Amniotic stem cell (primary cell): Measurements from ENCODE around the gene RXFP1.

ENCODE experiments used
- DNase-seq: peaks from one replicate; lab custom pipeline; 2025; lab: John Stamatoyannopoulos, UW

Gene RXFP1

GRCh38 chr4:158543191-158543590 is 21.5 kb downstream of the RXFP1 start:
- DNase-seq = no peak

DNA sequence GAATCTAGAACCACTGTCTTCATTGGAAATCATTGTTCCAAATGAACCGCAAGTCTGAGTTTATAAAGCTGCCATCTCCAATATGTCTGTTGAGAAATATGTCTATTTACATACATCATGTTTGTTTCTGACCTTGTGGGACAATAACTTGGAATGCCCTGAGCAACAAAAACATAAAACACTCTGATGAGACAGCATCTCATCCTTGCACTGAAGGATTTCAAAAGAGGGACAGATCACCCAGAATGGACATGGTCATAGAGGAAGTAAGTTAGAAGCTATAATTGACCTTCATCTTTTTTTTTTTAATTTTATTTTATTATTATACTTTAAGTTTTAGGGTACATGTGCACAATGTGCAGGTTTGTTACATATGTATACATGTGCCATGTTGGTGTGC is 22.5 kb downstream of the RXFP1 start:
- DNase-seq = no peak

DNA sequence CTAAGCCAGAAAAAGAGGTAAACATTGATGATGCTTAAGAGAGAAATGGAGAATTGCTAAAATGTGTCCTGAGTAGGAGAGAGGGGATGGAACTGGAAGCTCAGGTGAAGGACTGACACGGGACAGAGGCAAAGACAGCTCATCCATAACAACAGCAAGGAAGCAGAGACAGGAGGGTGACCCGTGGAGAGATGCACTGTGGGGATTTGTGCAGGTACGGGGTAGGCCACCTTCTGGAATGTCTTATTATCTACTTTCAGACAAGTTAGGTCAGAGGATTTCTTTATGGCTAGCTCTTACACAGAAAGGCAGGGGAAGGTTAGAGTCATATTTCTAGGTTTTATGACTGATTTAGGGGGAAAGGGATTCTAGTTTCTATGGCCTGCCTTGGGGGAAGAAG is 31.7 kb downstream of the RXFP1 start:
- DNase-seq = no peak

- no peak for DNase-seq
These were observed 38.6 kb downstream of the RXFP1 start for GRCh38 chr4:158560284-158560683.

GRCh38 chr4:158566860-158567259 is 45.2 kb downstream of the RXFP1 start:
- DNase-seq = no peak

GRCh38 chr4:158571736-158572135 is 50.1 kb downstream of the RXFP1 start:
- no peak for DNase-seq

GRCh38 chr4:158572608-158573007 is 50.9 kb downstream of the RXFP1 start:
- no peak for DNase-seq

- no peak for DNase-seq
These were observed 56.8 kb downstream of the RXFP1 start for GRCh38 chr4:158578476-158578875.

GRCh38 chr4:158580064-158580463 is 58.4 kb downstream of the RXFP1 start:
- DNase-seq = no peak

- no peak for DNase-seq
These were observed 59.5 kb downstream of the RXFP1 start for GRCh38 chr4:158581161-158581560.

DNA sequence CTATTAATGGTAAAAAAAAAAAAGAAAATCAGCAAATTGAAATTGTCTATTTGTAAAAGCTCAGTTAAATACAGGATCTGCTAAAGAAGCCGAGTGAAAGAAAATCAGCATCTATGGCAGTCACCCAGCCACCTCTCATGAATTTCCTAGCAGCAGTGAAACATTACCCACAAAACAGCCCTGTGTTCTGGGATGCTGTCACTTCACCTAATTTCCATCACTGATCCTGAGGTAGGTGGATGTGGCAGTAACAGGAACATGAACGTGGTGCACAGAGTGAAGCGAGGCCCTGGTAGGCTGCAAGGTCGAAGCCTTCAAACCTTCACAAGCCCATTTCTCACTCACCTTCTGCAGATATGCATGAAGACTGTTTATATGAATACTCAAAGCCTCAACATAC is 65.2 kb downstream of the RXFP1 start:
- no peak for DNase-seq

- no peak for DNase-seq
These were observed 66.6 kb downstream of the RXFP1 start for GRCh38 chr4:158588285-158588684.

GRCh38 chr4:158588777-158589176 is 67.1 kb downstream of the RXFP1 start:
- no peak for DNase-seq

DNA sequence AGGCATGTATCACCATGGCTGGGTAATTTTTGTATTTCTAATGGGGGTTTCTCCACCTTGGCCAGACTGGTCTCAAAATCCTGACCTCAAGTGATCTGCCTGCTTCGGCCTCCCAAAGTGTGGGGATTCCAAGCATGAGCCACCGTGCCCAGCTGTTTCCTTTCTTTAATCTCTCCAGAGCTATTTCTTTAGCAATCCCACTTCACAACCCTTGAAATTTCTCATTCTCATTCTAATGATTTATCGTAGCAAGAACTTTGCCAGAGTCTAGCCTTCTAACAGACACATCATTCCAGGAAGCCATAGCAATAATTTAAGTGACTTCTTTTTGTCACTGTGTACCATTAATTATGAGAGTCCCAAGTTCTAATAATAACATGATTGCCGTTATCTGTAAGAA is 68.6 kb downstream of the RXFP1 start:
- DNase-seq = no peak

GRCh38 chr4:158590824-158591223 is 69.1 kb downstream of the RXFP1 start:
- DNase-seq = no peak

- no peak for DNase-seq
These were observed 76.4 kb downstream of the RXFP1 start for GRCh38 chr4:158597879-158598596.

- no peak for DNase-seq
These were observed 77.5 kb downstream of the RXFP1 start for GRCh38 chr4:158599150-158599549.

DNA sequence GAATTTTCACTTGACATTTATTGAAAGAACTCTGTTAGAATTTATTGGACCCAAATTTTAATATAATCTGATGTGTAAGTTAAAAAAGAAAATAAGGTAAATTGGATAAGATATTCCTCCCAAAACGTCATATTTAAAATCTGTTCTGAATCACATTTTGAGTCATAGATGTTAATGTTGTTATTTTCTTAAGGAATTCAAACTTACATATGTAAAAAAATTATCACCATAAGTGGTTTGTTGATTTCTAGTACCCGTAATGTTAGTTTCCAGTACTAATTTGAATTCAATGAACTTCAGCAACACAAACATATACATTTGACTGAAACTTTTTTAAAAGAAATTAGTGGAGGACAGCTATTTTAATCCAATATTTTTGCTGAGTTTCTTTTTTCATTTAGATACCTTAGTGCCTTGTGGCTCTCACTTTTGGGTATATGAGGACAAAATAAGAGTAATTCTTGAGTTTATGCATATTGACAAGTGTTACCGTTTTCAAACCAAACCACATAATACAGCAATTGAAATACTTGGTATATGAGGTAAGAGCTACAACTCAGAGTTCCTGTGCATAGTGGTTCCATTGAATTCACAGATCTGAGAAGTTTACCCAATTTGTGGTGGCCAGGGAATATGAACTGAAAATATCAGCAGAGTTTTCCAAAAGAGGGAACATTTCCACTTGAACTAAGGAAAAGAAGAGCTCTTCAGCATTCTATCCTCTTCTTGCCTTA is 78.2 kb downstream of the RXFP1 start:
- no peak for DNase-seq

DNA sequence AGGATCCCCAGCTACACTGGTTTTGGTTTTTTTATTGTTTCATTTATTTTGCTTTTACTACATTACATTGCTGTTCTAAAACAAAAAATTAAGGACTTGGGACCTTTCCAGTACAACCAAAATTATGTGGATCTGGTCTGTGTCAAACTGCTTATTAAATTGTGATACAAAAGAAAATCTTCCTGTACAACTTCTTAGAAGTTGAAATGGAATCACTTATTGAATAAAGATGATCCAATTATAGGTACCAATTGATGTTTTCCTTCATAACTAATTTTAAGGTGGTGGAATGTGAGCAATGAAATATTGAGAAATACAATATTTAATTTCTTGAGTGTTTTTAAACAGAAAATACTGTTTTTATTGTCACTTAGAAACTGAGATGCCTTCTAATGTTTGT is 82.7 kb downstream of the RXFP1 start:
- DNase-seq = no peak

DNA sequence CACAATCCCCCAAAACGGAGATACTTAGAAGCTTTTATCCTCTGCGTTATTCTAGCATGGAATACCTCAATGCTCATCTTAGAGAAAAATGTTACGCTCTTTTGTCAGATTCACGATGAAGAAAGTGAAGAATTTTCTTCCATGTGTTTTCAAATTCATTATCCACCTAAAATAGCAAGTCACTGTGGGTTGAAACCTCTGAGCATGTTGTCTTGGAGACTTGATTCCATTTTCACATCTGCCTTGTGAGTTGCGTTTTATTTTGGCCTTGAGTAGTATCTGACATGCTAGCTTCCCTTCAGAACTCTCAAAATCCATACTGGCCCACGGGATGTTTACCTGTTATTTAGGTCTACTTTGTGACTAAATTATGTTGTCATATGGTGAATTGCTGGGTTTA is 83.7 kb downstream of the RXFP1 start:
- DNase-seq = no peak

- DNase-seq = no peak
These were observed 85.3 kb downstream of the RXFP1 start for GRCh38 chr4:158606969-158607368.

- DNase-seq = no peak
These were observed 87.4 kb downstream of the RXFP1 start for GRCh38 chr4:158609116-158609515.

DNA sequence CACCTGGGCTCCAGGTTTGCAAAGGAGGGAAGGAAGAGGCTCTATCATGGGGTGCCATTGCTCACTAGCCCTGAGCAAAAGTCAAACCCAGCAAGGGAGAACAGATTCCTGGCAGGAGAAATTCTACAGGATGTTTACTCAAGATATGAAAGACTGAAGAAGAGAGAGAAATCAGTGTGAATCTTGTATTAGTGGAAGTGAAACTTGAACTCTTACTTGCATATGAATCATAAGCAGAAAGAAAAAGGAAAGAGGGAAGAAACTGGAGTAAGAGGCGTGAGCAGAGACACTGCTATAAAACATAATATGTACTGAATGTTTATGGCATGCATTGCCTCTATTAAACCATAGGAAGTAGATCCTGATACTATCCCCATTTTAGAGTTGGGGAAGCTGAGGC is 89.1 kb downstream of the RXFP1 start:
- no peak for DNase-seq

- DNase-seq = no peak
These were observed 91.4 kb downstream of the RXFP1 start for GRCh38 chr4:158613046-158613445.
